K562 (cell line): Measurements from ENCODE around the gene PA2G4. TPM values are rescaled to one million over a fixed set of nuclear protein-coding genes. Genes with fewer than 3 reads are reported as not detected.

Experiments used
- AFF4 ChIP-seq: sonication (generic); formaldehyde crosslinking; IDR thresholded peaks from 2 replicates; pipeline ENCODE4 v1.8.0; 2023; ENCODE audit warnings: mild to moderate bottlenecking, missing genetic modification reagents
- CTCF ChIP-seq, 3 experiments: IDR thresholded peaks in 2 of 3; conservative IDR thresholded peaks in 1 of 3; 2 replicates each; pipeline ENCODE4 v1.5.1; 2011 to 2012; ENCODE audit warnings: low read length in 3 of 3, mild to moderate bottlenecking in 3 of 3, control low read depth in 2 of 3, improper control_type of control experiment in 1 of 3, inconsistent platforms in 1 of 3, low read depth in 1 of 3, mixed read lengths in 1 of 3, moderate library complexity in 1 of 3; ENCODE audit not compliant: insufficient read depth in 2 of 3
- DEAF1 ChIP-seq: fragments of 450-650 bp; formaldehyde crosslinking; IDR thresholded peaks from 2 replicates; pipeline ENCODE4 v1.4.0; 2020; ENCODE audit warnings: mild to moderate bottlenecking, moderate library complexity
- E2F1 ChIP-seq: sonication (generic); formaldehyde crosslinking; IDR thresholded peaks from 2 replicates; pipeline ENCODE4 v1.8.1; 2023; ENCODE audit warnings: mild to moderate bottlenecking, missing genetic modification reagents, moderate library complexity
- E2F3 ChIP-seq: fragments of 250-450 bp; sonication (Bioruptor Pico); IDR thresholded peaks from 2 replicates; pipeline ENCODE4 v1.4.0; 2020; ENCODE audit warnings: mild to moderate bottlenecking
- HDAC2 ChIP-seq: fragments of 450-650 bp; IDR thresholded peaks from 2 replicates; pipeline ENCODE4 v1.6.1; 2016; ENCODE audit warnings: mild to moderate bottlenecking
- HMBOX1 ChIP-seq: sonication (generic); IDR thresholded peaks from 2 replicates; pipeline ENCODE4 v1.6.1; 2016
- PHTF2 ChIP-seq: fragments of 250-450 bp; sonication (Bioruptor Pico); IDR thresholded peaks from 2 replicates; pipeline ENCODE4 v1.5.0; 2021; ENCODE audit warnings: mild to moderate bottlenecking
- POLR2A ChIP-seq: fragments of 450-650 bp; conservative IDR thresholded peaks from 2 replicates; pipeline ENCODE4 v1.6.1; 2016
- RBFOX2 ChIP-seq: fragments of 200-400 bp; formaldehyde crosslinking; IDR thresholded peaks from 2 replicates; pipeline ENCODE4 v1.6.1; 2017; ENCODE audit warnings: low read depth, mild to moderate bottlenecking, low read length, moderate library complexity
- SIN3A ChIP-seq, 2 experiments: fragments of 150-350 bp in 1 of 2; IDR thresholded peaks; 2 replicates each; pipeline ENCODE4 v1.6.1; 2011 to 2016; ENCODE audit warnings: borderline replicate concordance in 2 of 2, low read depth in 2 of 2, low read length in 2 of 2, mild to moderate bottlenecking in 2 of 2, moderate library complexity in 2 of 2; ENCODE audit not compliant: control insufficient read depth in 1 of 2
- TEAD1 ChIP-seq, 2 experiments: fragments of 450-650 bp in 1 of 2; sonication (generic) in 1 of 2; formaldehyde crosslinking; IDR thresholded peaks; 2 replicates each; pipeline versions ENCODE4 v1.4.0 to v1.8.0; 2020 to 2022; ENCODE audit warnings: mild to moderate bottlenecking in 2 of 2, missing genetic modification reagents in 1 of 2
- ZFP1 ChIP-seq: fragments of 450-650 bp; formaldehyde crosslinking; IDR thresholded peaks from 2 replicates; pipeline ENCODE4 v1.4.0; 2020; ENCODE audit warnings: mild to moderate bottlenecking, mixed read lengths
- ZNF644 ChIP-seq: fragments of 200-800 bp; sonication (Bioruptor generic); IDR thresholded peaks from 2 replicates; pipeline ENCODE4 v1.6.1; 2016; ENCODE audit warnings: low read depth, missing genetic modification characterization, missing compliant biosample characterization
- polyA plus RNA-seq, 8 experiments: library from polyadenylated mRNA; depleted of rRNA in 4 of 8; stranded (reverse) in 5 of 8; unstranded in 3 of 8; fragments of >200 nt; fragmentation: Nextera tagmentation in 2 of 8; fragmentation: Illumina TruSeq in 1 of 8; extraction: Ambion mirVana in 2 of 8; extraction: Trizol in 1 of 8; gene quantifications; 2 replicates each; pipeline versions ENCODE4 v1.2.1 to v1.2.3, GENCODE V29; 2011 to 2014; ENCODE audit warnings: inconsistent platforms in 1 of 8, missing spikeins in 1 of 8
- total RNA-seq, 7 experiments: library from RNA; depleted of rRNA in 6 of 7; stranded (reverse); fragments of >200 nt in 6 of 7; fragmentation: Illumina TruSeq in 2 of 7; extraction: Trizol in 2 of 7; gene quantifications; 2 replicates each; pipeline versions ENCODE4 v1.2.1 to v1.2.3, GENCODE V29; 2011 to 2021; ENCODE audit warnings: low replicate concordance in 1 of 7

Gene PA2G4
- total and polyA plus RNA-seq, 9 of the 15 experiments (the other 6 are each of a cell fraction or from before 2014, with no cell fraction given): 230 to 925 (median 638) TPM

GRCh38 chr12:56127888-56128669, 23.7 kb downstream of the PA2G4 start, which contains the start of gene ESYT1 (continued):
- TF ChIP-seq AFF4 (CRISPR knock-in tag) (peak; percentile 79; the same call in 1 of the 2 replicates), POLR2A (peak; percentile 94), HDAC2 (peak; percentile 18; the same call in 1 of the 2 replicates), E2F1 (CRISPR knock-in tag) (peak; percentile 98), PHTF2 (CRISPR knock-in tag) (no peak), SIN3A (IDR thresholded peaks at IDR 0.05; ENCODE audit: borderline replicate concordance in 2 of 2, control insufficient read depth in 1 of 2, low read depth in 2 of 2, low read length in 2 of 2) (peak; percentile 37 to 90; a peak in 3 of 4 replicates), DEAF1 (CRISPR knock-in tag) (no peak), CTCF (IDR thresholded peaks at IDR 0.05 in 2 of 3, conservative IDR thresholded peaks at IDR 0.05 in 1 of 3; ENCODE audit: insufficient read depth in 2 of 3, low read depth in 1 of 3, low read length in 3 of 3) (peak in 2 of 3 experiments; percentile 3 to 14; a peak in 2 of 6 replicates), ZNF644 (tag) (no peak; the same call in 1 of the 2 replicates), E2F3 (CRISPR knock-in tag) (peak; percentile 87), TEAD1 (CRISPR knock-in tag; IDR thresholded peaks at IDR 0.05) (peak in 1 of 2 experiments; percentile 61; a peak in 1 of 4 replicates), ZFP1 (CRISPR knock-in tag) (0 out of 2 replicates have a peak, but pooled peaks have one; percentile 5), HMBOX1 (0 out of 2 replicates have a peak, but pooled peaks have one; percentile 62), RBFOX2 (peak; percentile 97)
